Fibroblast of lung (primary cell): ENCODE data around the gene FANCG. TPM values are rescaled to one million over a fixed set of nuclear protein-coding genes. Genes with fewer than 3 reads are reported as not detected.

Experiments used
- DNase-seq, 2 donors: peaks; one replicate each; pipeline versions ENCODE4 v3.0.0 to v3.0.0-alpha.2; 2010; ENCODE audit warnings: low read depth in 2 of 2
- H2AFZ ChIP-seq: 2 replicates; pipeline ENCODE4 v1.5.1; 2012; ENCODE audit warnings: low read length, control low read depth, inconsistent platforms
- H3K27ac ChIP-seq: 2 replicates; pipeline ENCODE4 v1.5.1; 2011; ENCODE audit warnings: low read length, control low read depth; ENCODE audit not compliant: insufficient read depth
- H3K27me3 ChIP-seq: 2 replicates; pipeline ENCODE4 v1.5.1; 2011; ENCODE audit warnings: mild to moderate bottlenecking, low read length; ENCODE audit not compliant: control insufficient read depth, insufficient read depth
- H3K36me3 ChIP-seq: 2 replicates; pipeline ENCODE4 v1.5.1; 2011; ENCODE audit warnings: low read length; ENCODE audit not compliant: control insufficient read depth, insufficient read depth
- H3K4me1 ChIP-seq: 2 replicates; pipeline ENCODE4 v1.5.1; 2011; ENCODE audit warnings: low read length; ENCODE audit not compliant: control insufficient read depth, insufficient read depth; ENCODE audit errors: extremely low read depth
- H3K4me2 ChIP-seq: 2 replicates; pipeline ENCODE4 v1.5.1; 2011; ENCODE audit warnings: low read length, control low read depth; ENCODE audit not compliant: insufficient read depth; ENCODE audit errors: extremely low read depth
- H3K4me3 ChIP-seq, 4 experiments: fragments of 200-600 bp in 1 of 4; sonication (generic) in 1 of 4; replicated peaks in 1 of 4; 2 replicates each; pipeline ENCODE4 v1.5.1; 2011 to 2016; ENCODE audit warnings: low read length in 4 of 4, low read depth in 3 of 4, mild to moderate bottlenecking in 3 of 4, control low read depth in 2 of 4, inconsistent platforms in 1 of 4, mixed read lengths in 1 of 4; ENCODE audit not compliant: insufficient read depth in 1 of 4; ENCODE audit errors: control extremely low read depth in 1 of 4
- H3K79me2 ChIP-seq: 2 replicates; pipeline ENCODE4 v1.5.1; 2012; ENCODE audit warnings: mild to moderate bottlenecking, low read length, inconsistent platforms; ENCODE audit not compliant: control insufficient read depth, insufficient read depth
- H3K9ac ChIP-seq: 2 replicates; pipeline ENCODE4 v1.5.1; 2011; ENCODE audit warnings: mild to moderate bottlenecking, low read length, control low read depth; ENCODE audit not compliant: insufficient read depth
- H3K9me3 ChIP-seq: 2 replicates; pipeline ENCODE4 v1.5.1; 2012; ENCODE audit warnings: low read depth, low read length; ENCODE audit not compliant: control insufficient read depth, insufficient read depth
- H4K20me1 ChIP-seq: 2 replicates; pipeline ENCODE4 v1.5.1; 2011; ENCODE audit warnings: low read length; ENCODE audit not compliant: control insufficient read depth, insufficient read depth; ENCODE audit errors: extremely low read depth
- EZH2 ChIP-seq: IDR thresholded peaks from 2 replicates; pipeline ENCODE4 v1.5.1; 2012; ENCODE audit warnings: low read length, control low read depth, mild to moderate bottlenecking; ENCODE audit errors: missing control alignments
- polyA plus RNA-seq, 2 donors: library from polyadenylated mRNA; depleted of rRNA in 1 of 2; stranded (reverse) in 1 of 2; unstranded in 1 of 2; fragments of >200 nt; gene quantifications; 2 replicates each; pipeline ENCODE4 v1.2.1, GENCODE V29; 2011 to 2012; ENCODE audit warnings: missing spikeins in 1 of 2
- total RNA-seq: library from RNA; depleted of rRNA; stranded (reverse); fragments of >200 nt; gene quantifications from 2 replicates; pipeline ENCODE4 v1.2.1, GENCODE V29; 2014
- TF ChIP-seq, protein P1 (sequence below), 2 donors: IDR thresholded peaks in 1 of 2; conservative IDR thresholded peaks in 1 of 2; 1 replicate in 1 of 2; 2 replicates in 1 of 2; pipeline ENCODE4 v1.5.1; 2011 to 2012; ENCODE audit warnings: low read length in 2 of 2, control low read depth in 1 of 2, inconsistent platforms in 1 of 2, low read depth in 1 of 2, mild to moderate bottlenecking in 1 of 2

Gene FANCG
- total and polyA plus RNA-seq, 2 donors (not counting 1 experiment from before 2014, with no cell fraction given): 6.6 to 12.2 TPM

DNA sequence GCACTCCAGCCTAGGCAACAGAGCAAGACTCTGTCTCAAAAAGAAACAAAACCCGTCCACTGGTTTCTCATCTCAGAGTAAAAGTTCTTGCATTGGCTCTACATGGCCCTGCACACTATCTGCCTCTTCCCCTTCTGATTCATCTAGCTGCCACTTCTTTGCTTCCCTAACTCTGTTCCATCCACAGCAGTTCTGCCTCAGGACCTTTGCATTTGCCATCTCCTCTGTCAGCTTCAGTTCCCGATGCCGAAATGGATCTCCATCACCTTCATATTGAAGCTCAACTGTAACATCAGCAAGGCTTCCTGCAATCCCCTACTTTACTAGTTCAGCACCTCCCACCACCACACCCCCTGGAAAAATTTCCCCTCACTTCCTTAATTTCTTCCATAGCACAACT, 17.8 kb upstream of the FANCG start:
- no peaks in the 10 kb centered on the region for H3K27me3 ChIP-seq
- H3K4me2 ChIP-seq: no peak overlapping the region
- H2AFZ ChIP-seq: no peak overlapping the region
- H3K27ac ChIP-seq: no peak overlapping the region
- no peaks in the 10 kb centered on the region for H4K20me1 ChIP-seq
- peaks cover 2% of the 10 kb centered on the region for H3K4me1 ChIP-seq
- H3K9me3 ChIP-seq: no peaks in the 10 kb centered on the region
- peaks cover 13% of the 10 kb centered on the region for H3K79me2 ChIP-seq
- no peak overlapping the region for H3K4me3 ChIP-seq
- no peak for TF ChIP-seq EZH2
- TF ChIP-seq, protein P1, sequence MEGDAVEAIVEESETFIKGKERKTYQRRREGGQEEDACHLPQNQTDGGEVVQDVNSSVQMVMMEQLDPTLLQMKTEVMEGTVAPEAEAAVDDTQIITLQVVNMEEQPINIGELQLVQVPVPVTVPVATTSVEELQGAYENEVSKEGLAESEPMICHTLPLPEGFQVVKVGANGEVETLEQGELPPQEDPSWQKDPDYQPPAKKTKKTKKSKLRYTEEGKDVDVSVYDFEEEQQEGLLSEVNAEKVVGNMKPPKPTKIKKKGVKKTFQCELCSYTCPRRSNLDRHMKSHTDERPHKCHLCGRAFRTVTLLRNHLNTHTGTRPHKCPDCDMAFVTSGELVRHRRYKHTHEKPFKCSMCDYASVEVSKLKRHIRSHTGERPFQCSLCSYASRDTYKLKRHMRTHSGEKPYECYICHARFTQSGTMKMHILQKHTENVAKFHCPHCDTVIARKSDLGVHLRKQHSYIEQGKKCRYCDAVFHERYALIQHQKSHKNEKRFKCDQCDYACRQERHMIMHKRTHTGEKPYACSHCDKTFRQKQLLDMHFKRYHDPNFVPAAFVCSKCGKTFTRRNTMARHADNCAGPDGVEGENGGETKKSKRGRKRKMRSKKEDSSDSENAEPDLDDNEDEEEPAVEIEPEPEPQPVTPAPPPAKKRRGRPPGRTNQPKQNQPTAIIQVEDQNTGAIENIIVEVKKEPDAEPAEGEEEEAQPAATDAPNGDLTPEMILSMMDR (conservative IDR thresholded peaks at IDR 0.05 in 1 of 2, IDR thresholded peaks at IDR 0.05 in 1 of 2; ENCODE audit: low read depth in 1 of 2, low read length in 2 of 2): no peak
- DNase-seq: no peak
- peaks cover 5% of the 10 kb centered on the region for H3K36me3 ChIP-seq
- H3K9ac ChIP-seq: no peak overlapping the region

DNA sequence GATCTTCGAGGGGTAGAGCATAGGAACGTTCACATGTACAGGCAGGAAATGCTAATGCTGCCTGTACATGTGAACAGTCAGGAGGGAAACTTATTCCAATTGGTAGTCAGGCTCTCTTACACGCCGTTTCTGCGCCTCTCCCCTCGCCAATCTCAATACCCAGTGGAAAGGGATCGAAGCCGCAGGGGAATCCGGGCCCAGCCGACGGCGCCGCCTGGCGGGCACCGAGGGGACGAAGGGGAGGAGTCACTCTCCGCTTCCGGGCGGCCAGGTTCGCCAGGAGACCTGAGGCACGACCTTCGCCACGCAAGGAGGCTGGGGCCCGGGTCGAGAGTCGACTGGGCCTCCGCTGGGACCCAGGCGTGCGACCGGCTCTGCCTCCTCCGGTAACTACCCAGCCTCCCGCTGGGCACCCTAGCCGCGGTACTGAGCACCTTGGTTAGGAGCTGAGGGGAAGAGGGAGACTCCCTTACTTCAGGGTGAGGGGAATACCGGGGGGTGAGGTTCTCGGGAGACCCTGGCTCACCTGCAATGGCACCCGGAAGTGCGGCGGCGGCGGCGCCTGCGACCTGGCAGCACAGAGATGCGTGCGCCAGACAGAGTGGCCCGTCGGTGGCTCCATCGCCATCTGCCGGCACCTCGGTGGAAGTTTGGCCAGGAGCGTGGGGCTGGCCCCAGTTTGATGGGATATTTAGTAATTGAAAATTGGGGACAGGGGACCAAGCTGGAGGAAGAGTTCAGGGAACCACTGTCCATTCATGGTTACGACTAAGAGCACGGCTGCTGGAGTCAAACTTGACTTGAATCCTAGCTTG, 16.5 kb upstream of the FANCG start, which contains the start of gene PIGO:
PIGO (minus strand) TSS at position 557 of the 815 bp plus-strand sequence. CDS start 1,026 bp downstream, outside the sequence.
- H3K9ac ChIP-seq: peak within 1 kb of the TSS; percentile 99
- no peaks in the 10 kb centered on the region for H4K20me1 ChIP-seq
- H3K79me2 ChIP-seq: no peaks in the 10 kb centered on the region
- no peaks in the 10 kb centered on the region for H3K4me1 ChIP-seq
- H2AFZ ChIP-seq: peak within 1 kb of the TSS; percentile 99
- no peaks in the 10 kb centered on the region for H3K27me3 ChIP-seq
- TF ChIP-seq, protein P1 (conservative IDR thresholded peaks at IDR 0.05 in 1 of 2, IDR thresholded peaks at IDR 0.05 in 1 of 2; ENCODE audit: low read depth in 1 of 2, low read length in 2 of 2): peak; percentile 73 to 79
- TF ChIP-seq EZH2: no peak
- peaks cover under 1% of the 10 kb centered on the region for H3K36me3 ChIP-seq
- H3K4me2 ChIP-seq: peak within 1 kb of the TSS; percentile 89
- H3K27ac ChIP-seq: peak within 1 kb of the TSS; percentile 99
- peak within 1 kb of the TSS; percentile 83 to 99 (median 98) for H3K4me3 ChIP-seq
- no peaks in the 10 kb centered on the region for H3K9me3 ChIP-seq
- peak; percentile 75 to 82 for DNase-seq

DNA sequence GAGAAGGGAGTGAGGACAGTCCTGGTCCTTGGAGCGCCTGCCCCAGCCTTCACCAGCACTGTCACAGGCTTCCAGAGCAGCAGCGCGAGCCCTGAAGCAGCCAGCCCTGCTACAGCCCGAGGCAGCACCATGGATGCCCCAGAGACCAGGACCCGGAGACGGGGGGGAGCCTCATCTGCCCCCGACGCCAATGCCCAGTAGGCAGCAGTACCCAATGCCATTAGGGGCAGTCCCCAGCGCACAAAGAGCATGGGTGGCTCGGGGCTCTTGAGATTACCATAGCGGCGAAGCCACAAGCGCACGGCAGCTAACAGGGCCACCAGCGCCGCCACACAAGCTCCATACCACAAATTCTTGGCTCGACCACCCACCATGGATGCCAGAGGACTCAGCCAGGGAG, 11.8 kb upstream of the FANCG start:
- no peak overlapping the region for H3K27ac ChIP-seq
- H2AFZ ChIP-seq: no peak overlapping the region
- H3K4me2 ChIP-seq: no peak overlapping the region
- H3K79me2 ChIP-seq: no peaks in the 10 kb centered on the region
- DNase-seq: no peak
- TF ChIP-seq, protein P1 (conservative IDR thresholded peaks at IDR 0.05 in 1 of 2, IDR thresholded peaks at IDR 0.05 in 1 of 2; ENCODE audit: low read depth in 1 of 2, low read length in 2 of 2): no peak
- TF ChIP-seq EZH2: no peak
- no peaks in the 10 kb centered on the region for H3K4me1 ChIP-seq
- no peaks in the 10 kb centered on the region for H4K20me1 ChIP-seq
- H3K36me3 ChIP-seq: peaks cover 6% of the 10 kb centered on the region
- H3K27me3 ChIP-seq: no peaks in the 10 kb centered on the region
- H3K4me3 ChIP-seq: no peak overlapping the region
- H3K9me3 ChIP-seq: no peaks in the 10 kb centered on the region
- H3K9ac ChIP-seq: no peak overlapping the region
